ENCODE results near the gene MTMR4. TPM values are rescaled to one million over a fixed set of nuclear protein-coding genes. Genes with fewer than 3 reads are reported as not detected.

Gene MTMR4
- polyA plus RNA-seq, 1 experiment = 35.2 TPM

DNA sequence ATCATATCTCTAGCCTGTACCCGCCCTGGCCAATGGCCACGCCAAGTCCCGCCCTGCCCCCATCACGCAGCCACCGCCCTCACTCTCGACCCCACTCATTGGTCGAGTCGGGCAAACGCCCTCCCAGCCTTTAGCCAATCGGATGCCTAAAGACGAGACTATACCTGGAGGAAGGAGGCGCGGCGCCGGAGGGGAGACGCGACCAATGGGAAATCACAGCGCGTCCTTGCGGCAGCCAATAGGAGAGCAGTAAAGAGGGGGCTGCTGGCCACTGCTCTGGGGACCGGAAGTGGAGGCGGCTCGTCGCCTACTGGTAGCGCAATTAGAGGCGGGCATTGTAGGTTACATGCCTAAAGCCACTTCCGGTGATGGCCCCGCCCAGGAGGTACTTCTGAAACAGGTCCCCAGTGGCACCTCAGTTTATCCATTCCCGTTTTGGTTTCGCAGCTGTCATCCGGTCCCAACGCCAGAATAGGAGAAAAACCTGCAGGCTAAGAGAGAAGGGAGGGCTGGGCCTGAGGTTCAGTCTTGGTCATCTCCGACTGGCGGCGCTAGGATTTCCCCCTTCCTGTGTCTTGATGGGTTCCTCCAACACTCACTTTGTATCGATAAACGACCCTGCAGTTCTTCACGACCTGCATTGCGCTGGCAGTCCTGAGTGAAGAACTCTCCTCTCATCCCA, 3.6 kb upstream of the MTMR4 start:
- Histone ChIP-seq H3K27me3 (ENCODE audit: control insufficient read depth, insufficient read depth, low read length) (no peaks in the 10 kb centered on the region), H3K36me3 (ENCODE audit: control insufficient read depth, insufficient read depth, low read length) (no peaks in the 10 kb centered on the region), H3K4me3 (ENCODE audit: low read depth, low read length) (peak overlapping the region; percentile 70)
- peak; percentile 99 for DNase-seq (ENCODE audit: low read depth)
- CTCF ChIA-PET = interaction anchor here (0.5 to 3.9 kb wide), 21 partner anchors 9 to 799 kb away, joined by 3 to 45 read pairs (median 4); partner anchors contain the start of genes RAD51C and TEX14
- TF ChIP-seq, protein P1, sequence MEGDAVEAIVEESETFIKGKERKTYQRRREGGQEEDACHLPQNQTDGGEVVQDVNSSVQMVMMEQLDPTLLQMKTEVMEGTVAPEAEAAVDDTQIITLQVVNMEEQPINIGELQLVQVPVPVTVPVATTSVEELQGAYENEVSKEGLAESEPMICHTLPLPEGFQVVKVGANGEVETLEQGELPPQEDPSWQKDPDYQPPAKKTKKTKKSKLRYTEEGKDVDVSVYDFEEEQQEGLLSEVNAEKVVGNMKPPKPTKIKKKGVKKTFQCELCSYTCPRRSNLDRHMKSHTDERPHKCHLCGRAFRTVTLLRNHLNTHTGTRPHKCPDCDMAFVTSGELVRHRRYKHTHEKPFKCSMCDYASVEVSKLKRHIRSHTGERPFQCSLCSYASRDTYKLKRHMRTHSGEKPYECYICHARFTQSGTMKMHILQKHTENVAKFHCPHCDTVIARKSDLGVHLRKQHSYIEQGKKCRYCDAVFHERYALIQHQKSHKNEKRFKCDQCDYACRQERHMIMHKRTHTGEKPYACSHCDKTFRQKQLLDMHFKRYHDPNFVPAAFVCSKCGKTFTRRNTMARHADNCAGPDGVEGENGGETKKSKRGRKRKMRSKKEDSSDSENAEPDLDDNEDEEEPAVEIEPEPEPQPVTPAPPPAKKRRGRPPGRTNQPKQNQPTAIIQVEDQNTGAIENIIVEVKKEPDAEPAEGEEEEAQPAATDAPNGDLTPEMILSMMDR (IDR thresholded peaks at IDR 0.05; ENCODE audit: insufficient read depth, low read depth, low read length) = no peak
- POLR2A ChIA-PET = interaction anchor here (0.7 kb wide), 1 partner anchor 182 kb away, joined by 3 read pairs; no protein-coding TSS in a partner anchor

GRCh38 chr17:58517378-58517927, 3.0 kb upstream of the MTMR4 start:
- no peak for DNase-seq (ENCODE audit: low read depth)

DNA sequence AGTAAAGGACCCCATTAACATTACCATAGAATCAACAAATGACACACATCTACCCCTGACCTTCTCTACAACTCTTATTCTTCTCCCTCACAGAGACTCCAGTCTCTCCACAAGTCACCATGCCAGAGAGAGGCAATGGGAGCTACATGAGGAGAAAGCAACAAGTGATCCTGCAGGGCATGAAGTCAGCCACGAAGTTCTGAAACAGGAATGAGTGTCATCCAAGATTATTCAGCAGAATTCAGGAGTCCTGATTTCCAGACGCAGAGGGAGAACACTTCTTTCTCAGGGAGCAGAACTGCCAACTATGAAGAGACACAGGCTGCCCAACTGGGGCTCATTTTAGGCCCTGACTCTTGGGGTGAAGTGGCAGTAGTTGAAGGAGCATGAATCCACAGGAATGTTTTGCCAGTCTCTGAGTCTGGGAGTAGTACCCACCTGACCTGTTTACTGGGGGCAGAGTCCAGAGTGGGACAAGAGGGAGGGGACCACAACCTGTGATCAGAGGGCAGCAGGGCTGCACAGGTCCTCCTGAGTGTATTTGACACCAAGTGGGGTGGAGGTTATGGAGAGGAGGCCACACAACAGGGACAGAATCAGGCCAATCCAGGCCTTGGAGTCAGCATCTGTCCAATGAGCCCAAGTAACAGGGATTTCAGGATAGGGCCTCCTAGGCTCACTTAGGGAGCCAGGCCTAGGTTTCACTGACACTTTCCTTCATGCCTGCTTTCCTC, 2.4 kb upstream of the MTMR4 start:
- TF ChIP-seq, protein P1 (IDR thresholded peaks at IDR 0.05; ENCODE audit: insufficient read depth, low read depth, low read length) = no peak
- Histone ChIP-seq H3K36me3 (ENCODE audit: control insufficient read depth, insufficient read depth, low read length) (no peaks in the 10 kb centered on the region), H3K4me3 (ENCODE audit: low read depth, low read length) (peak overlapping the region; percentile 59), H3K27me3 (ENCODE audit: control insufficient read depth, insufficient read depth, low read length) (no peaks in the 10 kb centered on the region)
- ChIA-PET POLR2A (no interaction called here), CTCF (interaction anchor here (1.1 to 3.9 kb wide), 3 partner anchors 114 to 487 kb away, joined by 3 to 45 read pairs (median 3); no protein-coding TSS in a partner anchor)
- DNase-seq (ENCODE audit: low read depth) = no peak

More at GRCh38 chr17:58517378-58517927, 3.0 kb upstream of the MTMR4 start:
- H3K27me3 ChIP-seq (ENCODE audit: control insufficient read depth, insufficient read depth, low read length) = no peaks in the 10 kb centered on the region
- ChIA-PET POLR2A (interaction anchor here (0.7 kb wide), 1 partner anchor 181 kb away, joined by 3 read pairs; no protein-coding TSS in a partner anchor), CTCF (interaction anchor here (1.5 to 3.9 kb wide), 6 partner anchors 20 to 487 kb away, joined by 3 to 45 read pairs (median 8); no protein-coding TSS in a partner anchor)
- TF ChIP-seq, protein P1 (IDR thresholded peaks at IDR 0.05; ENCODE audit: insufficient read depth, low read depth, low read length) = no peak
- peak overlapping the region; percentile 59 for H3K4me3 ChIP-seq (ENCODE audit: low read depth, low read length)
- H3K36me3 ChIP-seq (ENCODE audit: control insufficient read depth, insufficient read depth, low read length) = no peaks in the 10 kb centered on the region

DNA sequence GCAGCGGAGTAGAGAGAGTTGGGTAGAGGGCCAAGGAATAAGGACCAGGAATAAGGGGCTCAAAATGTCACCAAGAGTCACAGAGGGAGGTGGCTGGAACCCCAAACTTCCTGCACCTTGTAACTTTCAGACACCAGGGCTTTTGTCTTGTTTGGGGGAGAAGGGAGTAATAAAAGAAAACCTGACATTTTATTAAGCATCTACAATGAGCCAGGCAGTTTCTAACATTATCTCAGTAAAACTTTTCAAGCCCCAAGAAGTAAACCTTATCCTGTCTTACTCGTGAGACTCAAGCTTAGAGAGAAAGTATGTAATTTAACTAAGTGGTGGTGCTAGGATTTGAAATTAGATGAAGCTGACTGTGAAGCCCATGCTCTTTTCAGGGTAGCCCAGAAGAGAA, 848 bp upstream of the MTMR4 start:
- H3K36me3 ChIP-seq (ENCODE audit: control insufficient read depth, insufficient read depth, low read length) = peaks cover 3% of the 10 kb centered on the region
- POLR2A ChIA-PET = no interaction called here
- TF ChIP-seq, protein P1 (IDR thresholded peaks at IDR 0.05; ENCODE audit: insufficient read depth, low read depth, low read length) = no peak

DNA sequence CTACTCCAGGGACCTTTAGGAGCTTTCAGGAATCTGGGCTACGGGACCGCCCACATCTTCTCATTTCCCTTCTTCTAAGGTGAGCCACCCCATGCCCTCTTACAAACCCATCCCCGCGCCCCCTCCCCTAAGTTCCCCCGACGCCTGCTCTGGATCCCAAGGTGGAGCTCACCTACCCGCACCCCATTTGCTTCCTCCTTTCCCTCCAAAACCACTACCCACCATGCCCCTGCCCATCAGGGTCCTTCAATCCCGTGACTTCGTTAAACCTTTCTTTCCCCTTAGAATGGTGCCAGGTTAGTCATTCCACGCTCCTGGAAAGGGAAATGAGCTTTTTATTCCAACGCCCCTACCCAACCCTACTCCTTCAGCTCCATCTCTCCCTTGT, 326 bp upstream of the MTMR4 start:
- DNase-seq (ENCODE audit: low read depth) = no peak
- POLR2A ChIA-PET = no interaction called here
- CTCF ChIA-PET = no interaction called here
- TF ChIP-seq, protein P1 (IDR thresholded peaks at IDR 0.05; ENCODE audit: insufficient read depth, low read depth, low read length) = no peak
- peaks cover 6% of the 10 kb centered on the region for H3K36me3 ChIP-seq (ENCODE audit: control insufficient read depth, insufficient read depth, low read length)
- no peaks in the 10 kb centered on the region for H3K27me3 ChIP-seq (ENCODE audit: control insufficient read depth, insufficient read depth, low read length)
- peak overlapping the region; percentile 56 for H3K4me3 ChIP-seq (ENCODE audit: low read depth, low read length)

More for the DNA sequence above, 848 bp upstream of the MTMR4 start:
- CTCF ChIA-PET = no interaction called here
- Histone ChIP-seq H3K27me3 (ENCODE audit: control insufficient read depth, insufficient read depth, low read length) (no peaks in the 10 kb centered on the region), H3K4me3 (ENCODE audit: low read depth, low read length) (no peak overlapping the region)
- DNase-seq (ENCODE audit: low read depth) = no peak

Measured in BJ (cell line).